ENCODE data around the gene NOM1.
"Not testable (repeated sequence)": the region's sequence is repeated elsewhere in the genome, so short reads cannot be mapped to it uniquely, and the experiment has no call there.

NOM1 gene

DNA sequence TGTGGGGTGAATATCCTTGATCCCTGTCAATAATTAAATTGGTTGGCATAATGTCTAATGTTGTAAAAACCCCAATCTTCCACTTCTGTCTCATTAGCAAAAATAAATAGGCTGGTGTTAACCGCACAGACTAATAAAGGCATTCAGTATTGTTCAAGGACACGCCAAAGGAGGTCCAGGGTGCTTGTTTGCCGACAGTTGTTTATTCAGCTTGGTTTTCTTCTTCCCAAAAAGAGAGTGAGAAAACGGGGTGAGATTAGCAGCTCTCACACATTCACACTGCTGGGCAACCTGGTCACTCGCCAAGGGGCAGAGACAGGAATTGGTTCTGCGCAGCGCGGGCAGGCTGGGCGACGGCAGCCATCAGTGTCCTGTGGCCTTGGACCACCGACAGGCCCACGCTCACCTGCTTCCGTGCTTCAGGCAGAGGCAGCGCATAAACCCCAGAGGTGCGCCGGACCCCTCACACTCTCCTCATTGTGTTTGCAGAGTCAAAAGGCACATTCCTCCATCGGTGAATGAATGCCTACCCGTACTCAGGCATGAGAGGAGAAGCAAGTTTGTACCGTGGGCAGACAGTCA is 30.3 kb upstream of the NOM1 start:
- no peak for DNase-seq (ENCODE audit: low read depth)
- TF ChIP-seq, protein P1, sequence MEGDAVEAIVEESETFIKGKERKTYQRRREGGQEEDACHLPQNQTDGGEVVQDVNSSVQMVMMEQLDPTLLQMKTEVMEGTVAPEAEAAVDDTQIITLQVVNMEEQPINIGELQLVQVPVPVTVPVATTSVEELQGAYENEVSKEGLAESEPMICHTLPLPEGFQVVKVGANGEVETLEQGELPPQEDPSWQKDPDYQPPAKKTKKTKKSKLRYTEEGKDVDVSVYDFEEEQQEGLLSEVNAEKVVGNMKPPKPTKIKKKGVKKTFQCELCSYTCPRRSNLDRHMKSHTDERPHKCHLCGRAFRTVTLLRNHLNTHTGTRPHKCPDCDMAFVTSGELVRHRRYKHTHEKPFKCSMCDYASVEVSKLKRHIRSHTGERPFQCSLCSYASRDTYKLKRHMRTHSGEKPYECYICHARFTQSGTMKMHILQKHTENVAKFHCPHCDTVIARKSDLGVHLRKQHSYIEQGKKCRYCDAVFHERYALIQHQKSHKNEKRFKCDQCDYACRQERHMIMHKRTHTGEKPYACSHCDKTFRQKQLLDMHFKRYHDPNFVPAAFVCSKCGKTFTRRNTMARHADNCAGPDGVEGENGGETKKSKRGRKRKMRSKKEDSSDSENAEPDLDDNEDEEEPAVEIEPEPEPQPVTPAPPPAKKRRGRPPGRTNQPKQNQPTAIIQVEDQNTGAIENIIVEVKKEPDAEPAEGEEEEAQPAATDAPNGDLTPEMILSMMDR (conservative IDR thresholded peaks at IDR 0.05; ENCODE audit: low read depth, low read length), result no peak
- no peak overlapping the region for H3K4me3 ChIP-seq (ENCODE audit: low read depth, low read length)

DNA sequence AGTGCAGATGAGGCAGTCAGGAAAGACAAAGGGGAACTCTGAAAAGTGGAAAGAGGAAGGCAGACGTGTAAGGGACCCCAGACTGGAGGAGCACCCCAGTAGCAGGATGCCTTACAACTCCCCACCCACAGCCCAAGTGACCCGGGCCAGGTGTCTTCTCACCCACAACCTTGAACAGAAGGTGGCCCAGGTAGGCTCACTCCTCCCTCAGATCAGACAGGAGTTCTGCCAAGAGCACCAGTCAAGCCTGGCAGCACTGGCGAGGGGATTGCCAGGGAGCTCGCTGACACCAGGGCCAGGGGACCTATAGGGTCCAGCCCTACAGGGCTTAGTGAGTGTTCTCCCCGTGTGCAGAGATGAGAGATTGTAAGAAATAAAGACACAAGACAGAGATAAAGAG is 29.4 kb upstream of the NOM1 start:
- TF ChIP-seq, protein P1 (conservative IDR thresholded peaks at IDR 0.05; ENCODE audit: low read depth, low read length), result no peak
- DNase-seq (ENCODE audit: low read depth), result no peak
- no peak overlapping the region for H3K4me3 ChIP-seq (ENCODE audit: low read depth, low read length)

DNA sequence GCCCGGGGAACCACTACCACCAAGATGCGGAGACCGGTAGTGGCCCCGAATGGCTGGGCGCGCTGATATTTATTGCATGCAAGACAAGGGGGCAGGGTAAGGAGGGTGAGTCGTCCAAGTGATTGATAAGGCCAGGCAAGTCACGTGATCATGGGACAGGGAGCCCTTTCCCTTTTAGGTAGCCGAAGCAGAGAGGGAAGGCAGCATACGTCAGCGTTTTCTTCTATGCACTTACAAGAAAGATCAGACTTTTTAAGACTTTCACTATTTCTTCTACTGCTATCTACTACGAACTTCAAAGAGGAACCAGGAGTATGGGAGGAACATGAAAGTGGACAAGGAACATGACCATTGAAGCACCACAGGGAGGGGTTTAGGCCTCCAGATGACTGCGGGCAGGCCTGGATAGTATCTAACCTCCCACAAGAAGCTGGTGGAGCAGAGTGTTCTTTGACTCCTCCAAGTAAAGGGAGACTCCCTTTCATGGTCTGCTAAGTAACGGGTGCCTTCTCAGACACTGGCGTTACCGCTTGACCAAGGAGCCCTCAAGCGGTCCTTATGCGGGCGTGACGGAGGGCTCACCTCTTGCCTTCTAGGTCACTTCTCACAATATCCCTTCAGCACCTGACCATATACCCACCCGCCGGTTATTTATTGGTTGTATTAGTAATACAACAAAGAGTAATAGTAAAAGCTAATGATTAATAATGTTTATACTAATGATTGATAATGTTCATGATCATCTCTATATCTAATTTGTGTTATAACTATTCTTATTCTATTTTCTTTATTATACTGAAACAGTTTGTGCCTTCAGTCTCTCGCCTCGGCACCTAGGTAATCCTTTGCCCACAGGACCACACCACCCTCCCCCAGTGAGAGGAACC is 28.8 kb upstream of the NOM1 start:
- H3K4me3 ChIP-seq (ENCODE audit: low read depth, low read length); DNase-seq (ENCODE audit: low read depth): not testable (repeated sequence)

DNA sequence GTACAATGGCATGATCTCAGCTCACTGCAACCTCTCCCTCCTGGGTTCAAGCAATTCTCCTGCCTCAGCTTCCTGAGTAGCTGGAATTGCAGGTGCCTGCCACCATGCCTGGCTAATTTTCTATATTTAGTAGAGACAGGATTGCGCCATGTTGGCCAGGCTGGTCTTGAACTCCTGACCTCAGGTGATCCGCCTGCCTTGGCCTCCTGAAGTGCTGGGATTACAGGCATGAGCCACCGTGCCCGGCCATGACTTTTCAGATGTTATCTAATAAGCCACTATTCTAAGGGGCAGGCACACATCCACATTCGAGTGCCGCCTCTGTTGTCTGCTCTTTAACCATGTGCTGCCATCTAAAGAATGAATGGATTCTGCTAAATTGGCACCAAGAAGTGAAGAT is 27.2 kb upstream of the NOM1 start:
- not testable (repeated sequence) for H3K4me3 ChIP-seq (ENCODE audit: low read depth, low read length); DNase-seq (ENCODE audit: low read depth)

DNA sequence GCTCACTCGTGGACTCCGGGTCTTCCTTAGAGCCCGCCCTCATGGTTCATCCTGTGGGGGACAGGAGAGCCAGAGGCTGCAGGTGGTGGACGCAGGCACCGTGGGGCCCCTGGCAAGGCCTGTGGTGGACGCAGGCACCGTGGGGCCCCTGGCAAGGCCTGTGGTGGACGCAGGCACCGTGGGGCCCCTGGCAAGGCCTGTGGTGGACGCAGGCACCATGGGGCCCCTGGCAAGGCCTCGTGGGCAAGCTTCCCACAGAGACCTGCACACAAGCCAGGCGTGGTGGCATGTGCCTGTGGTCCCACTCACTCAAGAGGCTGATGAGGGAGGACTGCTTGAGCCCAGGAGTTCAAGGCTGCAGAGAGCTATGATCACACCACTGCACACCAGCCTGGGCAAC is 23.7 kb upstream of the NOM1 start:
- not testable (repeated sequence) for H3K4me3 ChIP-seq (ENCODE audit: low read depth, low read length); DNase-seq (ENCODE audit: low read depth)

DNA sequence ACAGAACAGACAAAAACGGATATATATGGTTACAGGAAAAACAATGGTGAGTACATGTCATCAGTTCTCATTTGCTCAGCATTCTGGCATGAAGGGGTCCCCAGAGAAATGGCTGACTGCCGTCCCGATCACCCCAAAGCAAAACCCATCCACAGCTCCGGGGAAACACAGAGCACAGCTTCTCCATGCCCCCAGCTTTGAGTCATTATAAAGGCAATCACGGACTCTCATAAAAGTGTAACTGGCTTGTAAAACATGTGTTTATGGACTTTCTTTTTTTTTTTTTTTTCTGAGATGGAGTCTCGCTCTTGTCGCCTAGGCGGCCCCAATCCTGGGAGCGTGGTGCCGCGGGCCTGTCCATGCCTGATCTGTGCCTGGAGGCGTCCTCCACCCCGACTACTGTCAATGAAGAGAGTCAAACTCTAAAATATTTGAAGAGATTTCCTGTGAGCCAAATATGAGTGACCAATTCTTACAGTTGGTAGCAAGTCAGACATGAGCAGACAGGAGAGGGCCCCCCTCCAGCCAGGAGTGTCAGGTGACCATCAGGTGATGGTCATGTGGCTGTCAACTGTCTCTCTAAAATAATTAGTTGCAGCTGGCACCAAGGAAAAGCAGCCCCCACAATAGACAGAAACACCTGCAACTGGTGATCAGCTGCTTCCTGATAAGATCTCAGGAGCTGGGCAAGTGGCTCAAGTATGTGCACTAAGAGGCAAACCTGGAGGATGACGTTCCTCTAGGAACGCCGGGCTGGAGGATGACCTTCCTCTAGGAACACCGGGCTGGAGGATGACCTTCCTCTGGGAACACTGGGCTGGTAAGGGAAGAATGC is 21.7 kb upstream of the NOM1 start:
- H3K4me3 ChIP-seq (ENCODE audit: low read depth, low read length), result no peak overlapping the region
- no peak for DNase-seq (ENCODE audit: low read depth)
- TF ChIP-seq, protein P1 (conservative IDR thresholded peaks at IDR 0.05; ENCODE audit: low read depth, low read length), result no peak

DNA sequence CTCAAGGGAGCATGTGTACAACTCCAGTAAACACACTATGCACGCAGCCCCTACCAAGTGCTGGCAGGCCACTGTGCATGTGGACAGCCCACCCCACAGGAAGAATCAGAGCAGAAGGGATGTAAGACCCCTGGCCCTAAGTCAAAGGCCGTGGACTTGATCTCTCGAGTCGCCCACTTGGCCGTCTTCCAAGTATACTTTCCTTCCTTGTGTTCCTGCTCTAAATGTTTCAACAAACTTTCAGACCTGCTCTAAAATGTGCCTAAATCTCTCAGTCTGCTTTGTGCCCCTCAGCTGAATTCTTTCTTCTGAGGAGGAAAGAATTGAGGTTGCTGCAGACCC is 21.1 kb upstream of the NOM1 start:
- DNase-seq (ENCODE audit: low read depth), result no peak
- TF ChIP-seq, protein P1 (conservative IDR thresholded peaks at IDR 0.05; ENCODE audit: low read depth, low read length), result no peak
- H3K4me3 ChIP-seq (ENCODE audit: low read depth, low read length), result no peak overlapping the region

DNA sequence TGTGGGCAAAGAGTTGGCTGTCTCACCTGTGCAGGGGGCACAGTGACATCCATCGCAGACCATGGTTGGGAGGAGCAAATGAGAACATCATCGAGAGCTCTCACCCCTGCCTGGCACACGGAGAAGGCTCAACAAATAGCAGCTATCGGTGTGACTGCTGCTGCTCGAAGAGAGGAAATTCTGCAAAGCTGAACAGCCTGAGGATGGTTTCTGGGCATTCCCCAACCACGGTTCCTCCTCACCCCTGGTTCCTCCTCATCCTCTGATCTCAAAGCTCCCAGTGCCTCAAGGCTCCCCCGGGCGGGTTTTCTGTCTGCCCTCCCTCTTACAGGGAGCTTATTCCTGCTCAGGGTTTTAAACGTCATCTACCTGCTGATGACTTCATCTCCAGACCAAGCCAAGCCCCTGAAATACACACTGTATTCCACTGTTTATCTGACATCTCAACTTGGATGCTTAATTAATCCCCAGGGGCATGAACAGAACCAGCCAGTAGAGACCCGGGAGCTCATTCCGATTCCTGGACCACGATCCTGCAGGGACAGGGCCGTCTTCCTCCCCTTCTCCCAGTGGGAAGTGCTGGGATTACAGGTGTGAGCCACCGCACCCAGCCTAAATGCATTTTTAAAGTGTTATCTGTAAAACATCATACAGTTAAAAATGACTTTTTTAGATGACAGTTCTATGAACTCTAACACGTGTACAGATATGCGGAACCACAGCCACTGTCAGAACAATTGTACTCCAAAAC is 19.5 kb upstream of the NOM1 start:
- DNase-seq (ENCODE audit: low read depth), result no peak
- TF ChIP-seq, protein P1 (conservative IDR thresholded peaks at IDR 0.05; ENCODE audit: low read depth, low read length), result no peak
- H3K4me3 ChIP-seq (ENCODE audit: low read depth, low read length), result no peak overlapping the region
